OCI-LY7 (cell line): ENCODE results near the gene SLC44A4. TPM values are rescaled to one million over a fixed set of nuclear protein-coding genes. Genes with fewer than 3 reads are reported as not detected.
"Not testable (repeated sequence)": the region's sequence is repeated elsewhere in the genome, so short reads cannot be mapped to it uniquely, and the experiment has no call there.

ENCODE experiments used
- BruUV-seq: library from RNA; stranded (reverse); fragments of 400-500 nt; replicated peaks from 2 replicates; lab custom pipeline; 2021; lab: Mats Ljungman, UMichigan
- CTCF ChIA-PET: fragments of 300-600 bp; sonication (Branson Sonifier 250); formaldehyde crosslinking; loops from one replicate; lab custom pipeline; 2022; ENCODE audit warnings: antibody characterized with exemption; ENCODE audit not compliant: unreplicated experiment; lab: Charles Lee
- POLR2A ChIA-PET: fragments of 300-600 bp; sonication (Branson Sonifier 250); formaldehyde crosslinking; loops from one replicate; lab custom pipeline; 2022; ENCODE audit warnings: antibody characterized with exemption; lab: Charles Lee
- DNase-seq: peaks from one replicate; pipeline ENCODE4 v3.0.0-alpha.2; 2015; ENCODE audit warnings: low spot score
- H2AFZ ChIP-seq: fragments of 200-600 bp; sonication (generic), shearing (Covaris generic); 2 replicates; pipeline ENCODE4 v1.6.1; 2014; ENCODE audit warnings: mild to moderate bottlenecking, antibody characterized with exemption, low read length, moderate library complexity
- H3K27ac ChIP-seq: fragments of 200-600 bp; sonication (generic); 2 replicates; pipeline ENCODE4 v1.5.1; 2014; ENCODE audit warnings: mixed run types, low read depth, mild to moderate bottlenecking, moderate library complexity, low read length, inconsistent platforms; ENCODE audit not compliant: poor library complexity, severe bottlenecking
- H3K36me3 ChIP-seq: fragments of 200-600 bp; sonication (generic); 2 replicates; pipeline ENCODE4 v1.6.1; 2014; ENCODE audit warnings: mild to moderate bottlenecking, antibody characterized with exemption, low read length, moderate library complexity, mixed read lengths; ENCODE audit not compliant: insufficient read depth
- H3K4me1 ChIP-seq: fragments of 200-600 bp; sonication (generic); 2 replicates; pipeline ENCODE4 v1.5.1; 2014; ENCODE audit warnings: mild to moderate bottlenecking, low read length; ENCODE audit not compliant: insufficient read depth, poor library complexity, severe bottlenecking
- H3K4me2 ChIP-seq: fragments of 200-600 bp; sonication (generic); 2 replicates; pipeline ENCODE4 v1.6.1; 2014; ENCODE audit warnings: mild to moderate bottlenecking, low read length
- H3K4me3 ChIP-seq: fragments of 200-600 bp; sonication (generic); 2 replicates; pipeline ENCODE4 v1.5.1; 2014; ENCODE audit warnings: mild to moderate bottlenecking, low read depth, low read length; ENCODE audit not compliant: poor library complexity, severe bottlenecking
- H3K79me2 ChIP-seq: fragments of 200-600 bp; sonication (generic); 2 replicates; pipeline ENCODE4 v1.6.1; 2016; ENCODE audit warnings: low read depth, mild to moderate bottlenecking, low read length, moderate library complexity, mixed read lengths; ENCODE audit not compliant: insufficient read depth
- H3K9me2 ChIP-seq: fragments of 200-600 bp; sonication (generic); 2 replicates; pipeline ENCODE4 v1.6.1; 2016; ENCODE audit warnings: mild to moderate bottlenecking, low read length, mixed read lengths; ENCODE audit not compliant: insufficient read depth
- H3K9me3 ChIP-seq: fragments of 200-600 bp; sonication (generic); 2 replicates; pipeline ENCODE4 v1.6.1; 2014; ENCODE audit warnings: mild to moderate bottlenecking, mixed run types, low read length, mixed read lengths
- H4K20me1 ChIP-seq: fragments of 200-600 bp; sonication (generic); 2 replicates; pipeline ENCODE4 v1.6.1; 2014; ENCODE audit warnings: mild to moderate bottlenecking, antibody characterized with exemption, low read length, moderate library complexity, mixed read lengths; ENCODE audit not compliant: insufficient read depth
- CTCF ChIP-seq: fragments of 200-600 bp; sonication (generic); conservative IDR thresholded peaks from 2 replicates; pipeline ENCODE4 v1.5.1; 2014; ENCODE audit warnings: mild to moderate bottlenecking, antibody characterized with exemption, low read length, moderate library complexity, mixed read lengths
- EZH2phosphoT487 ChIP-seq: fragments of 200-600 bp; sonication (generic); IDR thresholded peaks from 2 replicates; pipeline ENCODE4 v1.6.1; 2018; ENCODE audit warnings: low read depth, borderline replicate concordance, mild to moderate bottlenecking, mixed run types, antibody characterized with exemption, low read length, moderate library complexity, mixed read lengths
- intact Hi-C: fragments of 100-400 bp; cut with micrococcal nuclease; formaldehyde crosslinking; loops from one replicate; pipeline ENCODE4 v1.10.0; 2022; ENCODE audit not compliant: unreplicated experiment
- total RNA-seq, 2 experiments: library from RNA; depleted of rRNA in 1 of 2; stranded (reverse); fragments of >200 nt in 1 of 2; shearing (Covaris generic) in 1 of 2; gene quantifications; 2 replicates each; pipeline ENCODE4 v1.2.3, GENCODE V29; 2014 to 2022

The SLC44A4 gene
- total RNA-seq, 2 experiments from 2014 or later = not detected

GRCh38 chr6:31847276-31847978 is 31.4 kb downstream of the SLC44A4 start:
- H3K79me2 ChIP-seq = no peaks in the 10 kb centered on the region
- ChIA-PET CTCF (no interaction called here), POLR2A (interaction anchor here (0.7 kb wide), 1 partner anchor 10 kb away, joined by 5 read pairs; no protein-coding TSS in a partner anchor)
- intact Hi-C loops = no loop called here
- no peak for DNase-seq
- H3K9me3 ChIP-seq = no peaks in the 10 kb centered on the region
- H3K4me2 ChIP-seq = no peak overlapping the region
- no peak overlapping the region for H3K27ac ChIP-seq
- no peak overlapping the region for H2AFZ ChIP-seq
- BruUV-seq = no TSS peak
- H3K9me2 ChIP-seq = no peaks in the 10 kb centered on the region
- H4K20me1 ChIP-seq = no peaks in the 10 kb centered on the region
- H3K4me3 ChIP-seq = no peak overlapping the region
- H3K4me1 ChIP-seq = no peaks in the 10 kb centered on the region
- no peak for TF ChIP-seq EZH2phosphoT487
- no peak for TF ChIP-seq CTCF
- H3K36me3 ChIP-seq = no peaks in the 10 kb centered on the region

- H3K4me2 ChIP-seq = no peak overlapping the region
- no peak overlapping the region for H3K4me3 ChIP-seq
- intact Hi-C loops = no loop called here
- no peaks in the 10 kb centered on the region for H3K9me2 ChIP-seq
- peaks cover 1% of the 10 kb centered on the region; the same call in 1 of the 2 replicates for H3K79me2 ChIP-seq
- H4K20me1 ChIP-seq = peaks cover 3% of the 10 kb centered on the region; the same call in 1 of the 2 replicates
- H3K27ac ChIP-seq = no peak overlapping the region
- H3K4me1 ChIP-seq = peaks cover 2% of the 10 kb centered on the region
- ChIA-PET POLR2A (interaction anchor here (0.8 to 1.0 kb wide), 2 partner anchors 12 to 117 kb away, joined by 4 read pairs; no protein-coding TSS in a partner anchor), CTCF (no interaction called here)
- no peaks in the 10 kb centered on the region for H3K9me3 ChIP-seq
- no peak overlapping the region for H2AFZ ChIP-seq
- no TSS peak for BruUV-seq
- no peak for DNase-seq
- TF ChIP-seq EZH2phosphoT487 = no peak
- TF ChIP-seq CTCF = no peak
- peaks cover 26% of the 10 kb centered on the region for H3K36me3 ChIP-seq
Measured at GRCh38 chr6:31844507-31844906, 34.3 kb downstream of the SLC44A4 start.

GRCh38 chr6:31842053-31842452 is 36.7 kb downstream of the SLC44A4 start:
- Histone ChIP-seq H3K9me3 (no peaks in the 10 kb centered on the region), H3K4me3 (no peak overlapping the region), H4K20me1 (peaks cover 26% of the 10 kb centered on the region), H3K4me2 (no peak overlapping the region), H3K27ac (no peak overlapping the region), H2AFZ (no peak overlapping the region), H3K79me2 (peaks cover 24% of the 10 kb centered on the region), H3K9me2 (no peaks in the 10 kb centered on the region), H3K36me3 (peaks cover 50% of the 10 kb centered on the region), H3K4me1 (peaks cover 25% of the 10 kb centered on the region)
- peak; percentile 44 for DNase-seq
- intact Hi-C loops = no loop called here
- POLR2A ChIA-PET = interaction anchor here (0.7 kb wide), 1 partner anchor 11 kb away, joined by 3 read pairs; no protein-coding TSS in a partner anchor
- TF ChIP-seq EZH2phosphoT487 (no peak), CTCF (no peak)
- no TSS peak for BruUV-seq
- CTCF ChIA-PET = no interaction called here

GRCh38 chr6:31839779-31840126 is 39.0 kb downstream of the SLC44A4 start:
- Histone ChIP-seq H3K4me2 (0 out of 2 replicates have a peak overlapping the region, but pooled peaks have one; percentile 96), H3K79me2 (peaks cover 47% of the 10 kb centered on the region), H3K36me3 (peaks cover 73% of the 10 kb centered on the region), H4K20me1 (peaks cover 39% of the 10 kb centered on the region), H3K4me1 (peaks cover 28% of the 10 kb centered on the region)
- H3K4me3 ChIP-seq, CTCF ChIA-PET, H3K9me3 ChIP-seq, H2AFZ ChIP-seq, H3K9me2 ChIP-seq, DNase-seq, H3K27ac ChIP-seq, BruUV-seq: not testable (repeated sequence)
- POLR2A ChIA-PET = interaction anchor here (1.0 kb wide), 1 partner anchor 19 kb away, joined by 3 read pairs; no protein-coding TSS in a partner anchor
- intact Hi-C loops = loop anchor here (10.0 kb wide), 1 partner anchor 345 kb away; the partner anchor contains the start of gene MICB
